CD14-positive monocyte (primary cell): ENCODE results near the gene PUSL1. TPM values are rescaled to one million over a fixed set of nuclear protein-coding genes. Genes with fewer than 3 reads are reported as not detected.

ENCODE experiments used
- DNase-seq, 3 donors: peaks; one replicate each; pipeline ENCODE4 v3.0.0-alpha.2; 2011 to 2022
- H2AFZ ChIP-seq: 2 replicates; pipeline ENCODE4 v1.6.0; 2012; ENCODE audit warnings: mild to moderate bottlenecking, low read depth, low read length, inconsistent platforms; ENCODE audit not compliant: insufficient read depth, poor library complexity, severe bottlenecking
- H3K27ac ChIP-seq, 2 donors: 1 replicate in 1 of 2; 2 replicates in 1 of 2; pipeline ENCODE4 v1.5.1; 2012 to 2013; ENCODE audit warnings: low read length in 2 of 2, control low read depth in 1 of 2, inconsistent platforms in 1 of 2, low read depth in 1 of 2, mild to moderate bottlenecking in 1 of 2
- H3K27me3 ChIP-seq, 2 donors: one replicate each; pipeline versions ENCODE4 v1.6.0 to v1.6.1; 2011 to 2013; ENCODE audit warnings: low read length in 2 of 2; ENCODE audit not compliant: control insufficient read depth in 2 of 2, insufficient read depth in 2 of 2
- H3K36me3 ChIP-seq, 2 donors: replicated peaks in 1 of 2; 1 replicate in 1 of 2; 2 replicates in 1 of 2; pipeline versions ENCODE4 v1.5.1 to v1.6.1; 2012 to 2013; ENCODE audit warnings: low read length in 2 of 2, control low read depth in 1 of 2, inconsistent platforms in 1 of 2, mild to moderate bottlenecking in 1 of 2; ENCODE audit not compliant: insufficient read depth in 2 of 2, control insufficient read depth in 1 of 2
- H3K4me1 ChIP-seq, 2 donors: 1 replicate in 1 of 2; 2 replicates in 1 of 2; pipeline versions ENCODE4 v1.5.1 to v1.6.1; 2012 to 2013; ENCODE audit warnings: low read length in 2 of 2, control low read depth in 1 of 2, inconsistent platforms in 1 of 2, mild to moderate bottlenecking in 1 of 2, moderate library complexity in 1 of 2; ENCODE audit not compliant: insufficient read depth in 2 of 2, control insufficient read depth in 1 of 2
- H3K4me2 ChIP-seq: replicated peaks from 2 replicates; pipeline ENCODE3; 2012; ENCODE audit warnings: low read length, moderate library complexity, mild to moderate bottlenecking; ENCODE audit not compliant: poor library complexity, severe bottlenecking; ENCODE audit errors: extremely low read depth
- H3K4me3 ChIP-seq, 3 experiments: fragments of 200-600 bp in 1 of 3; sonication (generic) in 1 of 3; replicated peaks in 1 of 3; 1 replicate in 2 of 3; 2 replicates in 1 of 3; pipeline ENCODE4 v1.5.1; 2011 to 2013; ENCODE audit warnings: low read length in 3 of 3, mild to moderate bottlenecking in 3 of 3, control low read depth in 2 of 3, low read depth in 2 of 3, inconsistent platforms in 1 of 3, moderate library complexity in 1 of 3
- H3K79me2 ChIP-seq: 2 replicates; pipeline ENCODE4 v1.6.0; 2012; ENCODE audit warnings: mild to moderate bottlenecking, control low read depth, inconsistent platforms, low read length, moderate library complexity; ENCODE audit not compliant: insufficient read depth
- H3K9ac ChIP-seq: 2 replicates; pipeline ENCODE4 v1.6.0; 2017; ENCODE audit warnings: low read length, mild to moderate bottlenecking; ENCODE audit not compliant: insufficient read depth, poor library complexity, severe bottlenecking
- H3K9me3 ChIP-seq, 2 donors: replicated peaks in 1 of 2; 1 replicate in 1 of 2; 2 replicates in 1 of 2; pipeline versions ENCODE4 v1.5.1 to v1.6.1; 2012 to 2013; ENCODE audit warnings: low read length in 2 of 2, control low read depth in 1 of 2; ENCODE audit not compliant: control insufficient read depth in 1 of 2, insufficient read depth in 1 of 2
- H4K20me1 ChIP-seq: 2 replicates; pipeline ENCODE4 v1.6.0; 2012; ENCODE audit warnings: mild to moderate bottlenecking, low read length, control low read depth, moderate library complexity; ENCODE audit not compliant: insufficient read depth
- H3K27ac Mint-ChIP-seq, 7 donors: one replicate each; pipeline ENCODE4 v1.8.0; 2020; ENCODE audit warnings: mild to moderate bottlenecking in 7 of 7, mixed read lengths in 7 of 7, moderate library complexity in 6 of 7, inconsistent platforms in 2 of 7
- H3K27me3 Mint-ChIP-seq, 3 donors: one replicate each; pipeline ENCODE4 v1.8.0; 2021 to 2022; ENCODE audit warnings: low read depth in 3 of 3, mild to moderate bottlenecking in 3 of 3, mixed read lengths in 3 of 3, moderate library complexity in 3 of 3, inconsistent platforms in 1 of 3
- H3K36me3 Mint-ChIP-seq, 2 donors: one replicate each; pipeline ENCODE4 v1.8.0; 2020; ENCODE audit warnings: mixed read lengths in 2 of 2, inconsistent platforms in 1 of 2, mild to moderate bottlenecking in 1 of 2
- H3K4me1 Mint-ChIP-seq: one replicate; pipeline ENCODE4 v1.8.0; 2020; ENCODE audit warnings: mild to moderate bottlenecking, mixed read lengths
- H3K4me3 Mint-ChIP-seq, 2 donors: one replicate each; pipeline ENCODE4 v1.8.0; 2020; ENCODE audit warnings: mild to moderate bottlenecking in 2 of 2, mixed read lengths in 2 of 2, moderate library complexity in 1 of 2
- H3K9me3 Mint-ChIP-seq, 7 donors: one replicate each; pipeline ENCODE4 v1.8.0; 2020 to 2022; ENCODE audit warnings: mixed read lengths in 7 of 7, mild to moderate bottlenecking in 6 of 7, moderate library complexity in 6 of 7, inconsistent platforms in 2 of 7
- WGBS: methylation state at CpG from one replicate; pipeline ENCODE4 v1.1.5; 2013; ENCODE audit warnings: missing lambda C conversion rate; ENCODE audit not compliant: insufficient coverage; 5-methylcytosine and 5-hydroxymethylcytosine counted together
- intact Hi-C, 2 donors: fragments of 100-400 bp; cut with micrococcal nuclease; formaldehyde crosslinking; loops; one replicate each; pipeline versions ENCODE4 v1.15.0 to v1.15.1; 2023
- polyA plus RNA-seq, 3 donors: library from polyadenylated mRNA; depleted of rRNA in 1 of 3; unstranded in 2 of 3; stranded (reverse) in 1 of 3; fragments of 300-500 nt in 2 of 3; fragments of >200 nt in 1 of 3; fragmentation: Illumina TruSeq in 2 of 3; gene quantifications; 1 replicate in 2 of 3; 2 replicates in 1 of 3; pipeline ENCODE4 v1.2.3, GENCODE V29; 2012 to 2021
- TF ChIP-seq, protein P1 (sequence below): fragments of 200-600 bp; IDR thresholded peaks from one replicate; pipeline ENCODE4 v1.8.0; 2022; ENCODE audit warnings: antibody characterized with exemption, mild to moderate bottlenecking

PUSL1 gene
- polyA plus RNA-seq, 3 donors = 13.8 to 27.4 (median 14.8) TPM

DNA sequence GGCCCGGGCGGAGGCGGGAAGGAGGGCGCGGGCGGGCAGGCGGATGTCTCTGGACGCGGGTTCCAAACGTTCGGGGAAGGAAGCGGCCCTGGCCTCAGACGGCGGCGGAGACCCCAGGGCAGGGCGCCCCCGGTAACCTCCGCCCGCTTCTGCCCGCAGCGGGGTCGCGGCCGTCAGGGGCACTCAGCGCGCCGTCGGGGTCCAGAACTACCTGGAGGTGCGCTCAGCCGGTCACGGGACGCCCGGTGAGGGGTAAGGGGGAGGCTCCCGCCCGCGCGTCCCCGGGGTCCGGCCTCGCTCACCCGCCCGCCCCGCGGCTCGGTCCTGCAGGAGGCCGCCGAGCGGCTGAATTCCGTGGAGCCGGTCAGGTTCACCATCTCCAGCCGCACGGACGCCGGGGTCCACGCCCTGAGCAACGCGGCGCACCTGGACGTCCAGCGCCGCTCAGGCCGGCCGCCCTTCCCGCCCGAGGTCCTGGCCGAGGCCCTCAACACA lies 406 bp downstream of the PUSL1 start:
- TF ChIP-seq, protein P1, sequence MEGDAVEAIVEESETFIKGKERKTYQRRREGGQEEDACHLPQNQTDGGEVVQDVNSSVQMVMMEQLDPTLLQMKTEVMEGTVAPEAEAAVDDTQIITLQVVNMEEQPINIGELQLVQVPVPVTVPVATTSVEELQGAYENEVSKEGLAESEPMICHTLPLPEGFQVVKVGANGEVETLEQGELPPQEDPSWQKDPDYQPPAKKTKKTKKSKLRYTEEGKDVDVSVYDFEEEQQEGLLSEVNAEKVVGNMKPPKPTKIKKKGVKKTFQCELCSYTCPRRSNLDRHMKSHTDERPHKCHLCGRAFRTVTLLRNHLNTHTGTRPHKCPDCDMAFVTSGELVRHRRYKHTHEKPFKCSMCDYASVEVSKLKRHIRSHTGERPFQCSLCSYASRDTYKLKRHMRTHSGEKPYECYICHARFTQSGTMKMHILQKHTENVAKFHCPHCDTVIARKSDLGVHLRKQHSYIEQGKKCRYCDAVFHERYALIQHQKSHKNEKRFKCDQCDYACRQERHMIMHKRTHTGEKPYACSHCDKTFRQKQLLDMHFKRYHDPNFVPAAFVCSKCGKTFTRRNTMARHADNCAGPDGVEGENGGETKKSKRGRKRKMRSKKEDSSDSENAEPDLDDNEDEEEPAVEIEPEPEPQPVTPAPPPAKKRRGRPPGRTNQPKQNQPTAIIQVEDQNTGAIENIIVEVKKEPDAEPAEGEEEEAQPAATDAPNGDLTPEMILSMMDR = no peak
- H3K36me3 Mint-ChIP-seq = peaks cover 15 to 33% of the 10 kb centered on the region in 2 donors
- Histone ChIP-seq H3K4me1 (peaks cover 39 to 48% of the 10 kb centered on the region in 2 donors), H4K20me1 (peaks cover 53% of the 10 kb centered on the region), H3K36me3 (peaks cover 35 to 36% of the 10 kb centered on the region in 2 donors), H2AFZ (peak overlapping the region; percentile 91), H3K79me2 (peaks cover 39% of the 10 kb centered on the region), H3K27me3 (no peaks in the 10 kb centered on the region), H3K9ac (peak overlapping the region; percentile 81), H3K4me3 (peak overlapping the region; percentile 40 to 91 (median 88)), H3K9me3 (no peaks in the 10 kb centered on the region), H3K4me2 (peak overlapping the region; percentile 99), H3K27ac (peak overlapping the region; percentile 75 to 82)
- H3K4me3 Mint-ChIP-seq = peak overlapping the region; percentile 80 to 89
- no peaks in the 10 kb centered on the region for H3K9me3 Mint-ChIP-seq
- WGBS = under 1% methylated on average over 66 of the region's 66 CpGs
- H3K27ac Mint-ChIP-seq = peak overlapping the region in 6 of 7 donors; percentile 52 to 85 (median 80)
- peaks cover 0 to 4% (median 0%) of the 10 kb centered on the region in 3 donors for H3K27me3 Mint-ChIP-seq
- intact Hi-C loops = loop anchor here in 1 of 2 donors (5.0 kb wide), 2 partner anchors 68 to 473 kb away; partner anchors contain the start of gene AURKAIP1
- peaks cover 35% of the 10 kb centered on the region for H3K4me1 Mint-ChIP-seq
- DNase-seq = no peak

DNA sequence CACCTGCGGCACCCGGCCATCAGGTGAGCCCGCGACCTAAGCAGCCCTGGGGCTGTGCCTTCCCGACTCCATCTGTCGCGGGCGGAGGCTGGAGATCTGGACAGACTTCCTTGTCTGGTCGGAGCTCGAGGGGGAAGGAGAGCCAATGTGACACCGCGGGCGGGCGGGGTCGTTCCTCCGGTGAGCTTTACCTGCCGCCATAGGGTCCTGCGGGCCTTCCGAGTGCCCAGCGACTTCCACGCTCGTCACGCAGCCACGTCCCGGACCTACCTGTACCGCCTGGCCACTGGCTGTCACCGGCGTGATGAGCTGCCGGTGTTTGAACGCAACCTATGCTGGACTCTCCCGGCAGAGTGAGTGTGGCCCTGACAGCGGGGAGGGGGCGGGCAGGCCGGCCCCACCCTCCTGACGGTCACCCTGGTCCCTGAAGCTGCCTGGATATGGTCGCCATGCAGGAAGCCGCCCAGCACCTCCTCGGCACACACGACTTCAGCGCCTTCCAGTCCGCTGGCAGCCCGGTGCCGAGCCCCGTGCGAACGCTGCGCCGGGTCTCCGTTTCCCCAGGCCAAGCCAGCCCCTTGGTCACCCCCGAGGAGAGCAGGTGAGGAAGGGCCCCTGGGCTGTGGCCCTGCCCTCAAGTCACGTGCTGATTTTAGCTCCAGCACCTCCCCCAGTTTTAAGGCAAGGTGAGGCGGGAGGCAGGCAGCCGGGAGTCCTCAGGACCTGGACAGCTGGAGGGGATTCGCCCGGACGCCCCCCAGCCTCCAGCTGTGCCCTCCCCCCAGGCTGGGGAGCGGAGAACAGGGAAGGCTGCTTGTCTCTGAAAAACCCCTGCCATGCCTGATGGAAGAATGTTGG lies 1.1 kb downstream of the PUSL1 start:
- H3K4me3 ChIP-seq = peak overlapping the region; percentile 40 to 91 (median 88)
- no peaks in the 10 kb centered on the region for H3K9me3 Mint-ChIP-seq
- peak in 2 of 3 donors; percentile 5 to 31 for DNase-seq
- H3K4me1 ChIP-seq = peaks cover 36 to 42% of the 10 kb centered on the region in 2 donors
- H4K20me1 ChIP-seq = peaks cover 53% of the 10 kb centered on the region
- peaks cover 0 to 4% (median 0%) of the 10 kb centered on the region in 3 donors for H3K27me3 Mint-ChIP-seq
- H3K79me2 ChIP-seq = peaks cover 33% of the 10 kb centered on the region
- H3K4me3 Mint-ChIP-seq = peak overlapping the region; percentile 75 to 84
- peak overlapping the region; percentile 81 for H3K9ac ChIP-seq
- TF ChIP-seq, protein P1 = no peak
- H3K9me3 ChIP-seq = no peaks in the 10 kb centered on the region
- peaks cover 30% of the 10 kb centered on the region for H3K4me1 Mint-ChIP-seq
- H3K36me3 ChIP-seq = peaks cover 42% of the 10 kb centered on the region in 2 donors
- H3K36me3 Mint-ChIP-seq = peaks cover 17 to 40% of the 10 kb centered on the region in 2 donors
- intact Hi-C loops = loop anchor here in 1 of 2 donors (5.0 kb wide), 2 partner anchors 68 to 473 kb away; partner anchors contain the start of gene AURKAIP1
- peak overlapping the region in 3 of 7 donors; percentile 30 to 76 (median 49) for H3K27ac Mint-ChIP-seq
- peak overlapping the region; percentile 91 for H2AFZ ChIP-seq
- no peaks in the 10 kb centered on the region for H3K27me3 ChIP-seq
- peak overlapping the region in 1 of 2 donors; percentile 82 for H3K27ac ChIP-seq
- WGBS = 51% methylated on average over 52 of the region's 57 CpGs
- H3K4me2 ChIP-seq = peak overlapping the region; percentile 99
